Progenitor cell of endocrine pancreas (in vitro differentiated cells): ENCODE measurements around the gene CLASRP. TPM values are rescaled to one million over a fixed set of nuclear protein-coding genes. Genes with fewer than 3 reads are reported as not detected.

Source experiments
- DNase-seq: peaks from one replicate; pipeline ENCODE4 v3.0.0; 2021; ENCODE audit warnings: low spot score; ENCODE audit not compliant: unreplicated experiment
- H3K27ac Mint-ChIP-seq: 2 replicates; pipeline ENCODE4 v1.8.0; 2021; ENCODE audit warnings: mild to moderate bottlenecking, moderate library complexity, mixed read lengths
- H3K27me3 Mint-ChIP-seq: 2 replicates; pipeline ENCODE4 v1.8.0; 2021; ENCODE audit warnings: mixed read lengths
- H3K36me3 Mint-ChIP-seq: 2 replicates; pipeline ENCODE4 v1.8.0; 2022; ENCODE audit warnings: mixed read lengths; ENCODE audit not compliant: insufficient read depth
- H3K4me1 Mint-ChIP-seq: 2 replicates; pipeline ENCODE4 v1.8.0; 2021; ENCODE audit warnings: low read depth, mixed read lengths
- H3K4me3 Mint-ChIP-seq: 2 replicates; pipeline ENCODE4 v1.8.0; 2021; ENCODE audit warnings: low read depth, mild to moderate bottlenecking, moderate library complexity, mixed read lengths
- H3K9me3 Mint-ChIP-seq: 2 replicates; pipeline ENCODE4 v1.8.0; 2021; ENCODE audit warnings: low read depth, mixed read lengths
- CTCF ChIP-seq: fragments of 200-600 bp; sonication (generic); IDR thresholded peaks from one replicate; pipeline ENCODE4 v1.5.0; 2021; ENCODE audit warnings: antibody characterized with exemption, mild to moderate bottlenecking; ENCODE audit not compliant: unreplicated experiment
- total RNA-seq: library from RNA; stranded (reverse); gene quantifications from 2 replicates; pipeline ENCODE4 v1.2.1, GENCODE V29; 2021

Gene CLASRP
- total RNA-seq, 1 donor from 2014 or later: 111 TPM

- no peak for TF ChIP-seq CTCF
- Mint-ChIP-seq H3K27me3 (peaks cover 22% of the 10 kb centered on the region), H3K27ac (peak within 1 kb of the TSS; percentile 37), H3K4me3 (peak within 1 kb of the TSS; percentile 58), H3K9me3 (no peaks in the 10 kb centered on the region), H3K36me3 (no peaks in the 10 kb centered on the region), H3K4me1 (peaks cover 19% of the 10 kb centered on the region)
- peak; percentile 55 for DNase-seq
Observed at GRCh38 chr19:45076029-45076850, 37.4 kb downstream of the CLASRP start, which contains the start of gene ZNF296. TSS of gene ZNF296 (minus strand) at chr19:45076478. CDS start at chr19:45076373, 105 bp downstream.

GRCh38 chr19:45076851-45077730 lies 38.2 kb downstream of the CLASRP start:
- TF ChIP-seq CTCF: no peak
- peaks cover 22% of the 10 kb centered on the region for H3K27me3 Mint-ChIP-seq
- peak overlapping the region; percentile 58 for H3K4me3 Mint-ChIP-seq
- DNase-seq: no peak
- H3K9me3 Mint-ChIP-seq: no peaks in the 10 kb centered on the region
- peaks cover 22% of the 10 kb centered on the region for H3K4me1 Mint-ChIP-seq
- H3K36me3 Mint-ChIP-seq: peaks cover 2% of the 10 kb centered on the region
- H3K27ac Mint-ChIP-seq: peak overlapping the region; percentile 30

GRCh38 chr19:45078390-45079062 lies 39.7 kb downstream of the CLASRP start:
- H3K4me1 Mint-ChIP-seq: peaks cover 22% of the 10 kb centered on the region
- peaks cover 2% of the 10 kb centered on the region for H3K36me3 Mint-ChIP-seq
- no peak for DNase-seq
- no peak overlapping the region for H3K27ac Mint-ChIP-seq
- TF ChIP-seq CTCF: no peak
- H3K9me3 Mint-ChIP-seq: no peaks in the 10 kb centered on the region
- peak overlapping the region; percentile 93 for H3K4me3 Mint-ChIP-seq
- H3K27me3 Mint-ChIP-seq: peaks cover 22% of the 10 kb centered on the region

GRCh38 chr19:45079063-45079910 lies 40.4 kb downstream of the CLASRP start, which contains the start of gene GEMIN7:
TSS of gene GEMIN7 (plus strand) at chr19:45079260. CDS start at chr19:45090115, 10,855 bp downstream.
- TF ChIP-seq CTCF: peak; percentile 42
- peak; percentile 79 for DNase-seq
- peak within 1 kb of the TSS; percentile 95 for H3K27ac Mint-ChIP-seq
- H3K4me1 Mint-ChIP-seq: peaks cover 22% of the 10 kb centered on the region
- H3K27me3 Mint-ChIP-seq: peaks cover 22% of the 10 kb centered on the region
- H3K36me3 Mint-ChIP-seq: peaks cover 2% of the 10 kb centered on the region
- H3K4me3 Mint-ChIP-seq: peak within 1 kb of the TSS; percentile 93
- H3K9me3 Mint-ChIP-seq: no peaks in the 10 kb centered on the region
